Heart right ventricle (tissue), 16 donors: ENCODE measurements around the gene DNAH6. TPM values are rescaled to one million over a fixed set of nuclear protein-coding genes. Genes with fewer than 3 reads are reported as not detected.
A peak's percentile ranks its signal among the peaks of the same experiment; 100 is the strongest.

ENCODE experiments used
- ATAC-seq, 8 donors: fragments of 200-7000 bp; cut with Tn5 transposase; one replicate each; pipeline ENCODE4 v1.9.1; 2020; ENCODE audit warnings: mild to moderate bottlenecking in 8 of 8, moderate library complexity in 8 of 8, moderate number of reproducible peaks in 1 of 8
- DNase-seq, 2 donors: peaks; one replicate each; pipeline ENCODE4 v3.0.0-alpha.2; 2020
- H3K27ac ChIP-seq, 10 donors: fragments of 200-600 bp; sonication (generic) in 2 of 10; one replicate each; pipeline versions ENCODE4 v1.5.0 to v1.8.0; 2020 to 2022; ENCODE audit warnings: mild to moderate bottlenecking in 3 of 10
- H3K27me3 ChIP-seq, 7 donors: fragments of 200-600 bp; one replicate each; pipeline ENCODE4 v1.8.0; 2021 to 2022; ENCODE audit warnings: mild to moderate bottlenecking in 2 of 7
- H3K36me3 ChIP-seq, 9 donors: fragments of 200-600 bp; sonication (generic) in 1 of 9; one replicate each; pipeline versions ENCODE4 v1.5.0 to v1.8.0; 2020 to 2022; ENCODE audit warnings: mild to moderate bottlenecking in 2 of 9
- H3K4me1 ChIP-seq, 9 donors: fragments of 200-600 bp; sonication (generic) in 1 of 9; one replicate each; pipeline versions ENCODE4 v1.5.0 to v1.8.0; 2020 to 2022; ENCODE audit warnings: mild to moderate bottlenecking in 4 of 9
- H3K4me3 ChIP-seq, 10 donors: fragments of 200-600 bp; sonication (generic) in 2 of 10; one replicate each; pipeline versions ENCODE4 v1.5.0 to v1.8.0; 2020 to 2022; ENCODE audit warnings: mild to moderate bottlenecking in 7 of 10, moderate library complexity in 2 of 10
- H3K9me3 ChIP-seq, 11 donors: fragments of 200-600 bp in 10 of 11; sonication (generic) in 2 of 11; one replicate each; pipeline versions ENCODE4 v1.5.0 to v1.8.0; 2013 to 2022; ENCODE audit warnings: mild to moderate bottlenecking in 2 of 11, control low read depth in 1 of 11, moderate library complexity in 1 of 11
- WGBS, 2 donors: extraction: QIAGEN DNeasy Blood & Tissue Kit; methylation state at CpG; one replicate each; pipeline ENCODE4 v1.1.7; 2013; ENCODE audit warnings: inconsistent platforms in 1 of 2; 5-methylcytosine and 5-hydroxymethylcytosine counted together
- intact Hi-C, 10 donors: fragments of 100-400 bp; cut with DNase I; formaldehyde crosslinking; loops; one replicate each; pipeline versions ENCODE4 v1.11.1 to v1.14.2; 2022
- polyA plus RNA-seq, 2 donors: library from polyadenylated mRNA; stranded (reverse); fragments of 200-250 nt; gene quantifications; one replicate each; pipeline ENCODE4 v1.2.3, GENCODE V29; 2013
- total RNA-seq, 10 donors: library from RNA; stranded (reverse); fragmentation: NEBNext Ultra II Directional in 3 of 10; extraction: Animal tissue kit (Norgen Biotek cat#: 25700) in 3 of 10; gene quantifications; one replicate each; pipeline versions ENCODE4 v1.2.1 to v1.2.4, GENCODE V29; 2021 to 2023
- TF ChIP-seq, protein P1 (sequence below), 9 donors: fragments of 200-600 bp; sonication (generic) in 2 of 9; IDR thresholded peaks; one replicate each; pipeline versions ENCODE4 v1.5.0 to v1.8.0; 2021 to 2022; ENCODE audit warnings: antibody characterized with exemption in 9 of 9, mild to moderate bottlenecking in 5 of 9, moderate library complexity in 1 of 9
- donor health status: Arrhythmogenic right ventricular cardiomyopathy.
- donor health status: ischemic (EF 13 %, LVEDD 7.1; RV severe dilation, severe dysfunction).
- donor health status: healthy with polysubstance abuse.
- donor health status: DM: no; HTN: yes; CAD: no.
- donor health status: DM: no; HTN: no; CAD: no.
- donor health status: ischemic (EF 25% LVEDD 6.9; RV normal size, moderate dysfunction).
- donor health status: ischemic (EF 25% LVEDD 5.7; RV mildly dilated, moderate dysfunction).
- donor health status: healthy.
- donor health status: DM: yes; HTN: yes; CAD: no.
- donor health status: Ischemic cardiomyopathy.
- donor health status: ischemic (EF 35%, LVEDD 5.7; RV mildly dilated, moderate dysfunction).
- donor health status: nonischemic (EF 11% LVEDD 7.7; RV severe dilation, severe dysfunction).
- donor health status: DM: yes; HTN: yes; CAD: no.
- donor health status: PGD.
- donor health status: ischemic (EF 29% LVEDD 5.4; RV normal size, mild dysfunction).
- donor health status: nonischemic (EF 23%, LVEDD 6.1; RV moderate dilation, normal function).

DNAH6 gene
- total and polyA plus RNA-seq, 12 donors = 0.03 to 0.49 (median 0.23) TPM; not detected in 1

DNA sequence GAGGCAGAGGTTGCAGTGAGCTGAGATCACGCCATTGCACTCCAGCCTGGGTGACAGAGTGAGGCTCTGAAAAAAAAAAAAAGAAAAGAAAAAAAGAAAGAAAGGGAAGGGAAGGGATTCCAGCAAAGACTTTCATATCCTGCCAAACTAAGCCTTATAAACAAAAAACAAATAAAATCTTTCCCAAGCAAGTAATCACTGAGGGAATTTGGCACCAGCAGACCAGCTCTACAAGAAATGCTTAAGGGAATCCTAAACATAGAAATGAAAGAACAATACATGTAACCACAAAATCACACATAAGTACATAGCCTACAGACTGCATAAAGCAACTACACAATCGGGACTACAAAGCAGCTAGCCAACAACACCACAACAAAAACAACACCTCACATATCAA, 285.5 kb downstream of the DNAH6 start:
- ATAC-seq (no peak), DNase-seq (no peak)
- Histone ChIP-seq H3K4me3 (no peak overlapping the region), H3K9me3 (peaks cover 0 to 12% (median 0%) of the 10 kb centered on the region in 11 donors), H3K27me3 (no peaks in the 10 kb centered on the region), H3K36me3 (no peaks in the 10 kb centered on the region), H3K27ac (no peak overlapping the region), H3K4me1 (peaks cover 0 to 14% (median 0%) of the 10 kb centered on the region in 9 donors)
- TF ChIP-seq, protein P1, sequence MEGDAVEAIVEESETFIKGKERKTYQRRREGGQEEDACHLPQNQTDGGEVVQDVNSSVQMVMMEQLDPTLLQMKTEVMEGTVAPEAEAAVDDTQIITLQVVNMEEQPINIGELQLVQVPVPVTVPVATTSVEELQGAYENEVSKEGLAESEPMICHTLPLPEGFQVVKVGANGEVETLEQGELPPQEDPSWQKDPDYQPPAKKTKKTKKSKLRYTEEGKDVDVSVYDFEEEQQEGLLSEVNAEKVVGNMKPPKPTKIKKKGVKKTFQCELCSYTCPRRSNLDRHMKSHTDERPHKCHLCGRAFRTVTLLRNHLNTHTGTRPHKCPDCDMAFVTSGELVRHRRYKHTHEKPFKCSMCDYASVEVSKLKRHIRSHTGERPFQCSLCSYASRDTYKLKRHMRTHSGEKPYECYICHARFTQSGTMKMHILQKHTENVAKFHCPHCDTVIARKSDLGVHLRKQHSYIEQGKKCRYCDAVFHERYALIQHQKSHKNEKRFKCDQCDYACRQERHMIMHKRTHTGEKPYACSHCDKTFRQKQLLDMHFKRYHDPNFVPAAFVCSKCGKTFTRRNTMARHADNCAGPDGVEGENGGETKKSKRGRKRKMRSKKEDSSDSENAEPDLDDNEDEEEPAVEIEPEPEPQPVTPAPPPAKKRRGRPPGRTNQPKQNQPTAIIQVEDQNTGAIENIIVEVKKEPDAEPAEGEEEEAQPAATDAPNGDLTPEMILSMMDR (IDR thresholded peaks at IDR 0.05) = no peak
- WGBS, 2 donors = 76 to 92% methylated on average over 2 of the region's 2 CpGs
- intact Hi-C loops = no loop called here

DNA sequence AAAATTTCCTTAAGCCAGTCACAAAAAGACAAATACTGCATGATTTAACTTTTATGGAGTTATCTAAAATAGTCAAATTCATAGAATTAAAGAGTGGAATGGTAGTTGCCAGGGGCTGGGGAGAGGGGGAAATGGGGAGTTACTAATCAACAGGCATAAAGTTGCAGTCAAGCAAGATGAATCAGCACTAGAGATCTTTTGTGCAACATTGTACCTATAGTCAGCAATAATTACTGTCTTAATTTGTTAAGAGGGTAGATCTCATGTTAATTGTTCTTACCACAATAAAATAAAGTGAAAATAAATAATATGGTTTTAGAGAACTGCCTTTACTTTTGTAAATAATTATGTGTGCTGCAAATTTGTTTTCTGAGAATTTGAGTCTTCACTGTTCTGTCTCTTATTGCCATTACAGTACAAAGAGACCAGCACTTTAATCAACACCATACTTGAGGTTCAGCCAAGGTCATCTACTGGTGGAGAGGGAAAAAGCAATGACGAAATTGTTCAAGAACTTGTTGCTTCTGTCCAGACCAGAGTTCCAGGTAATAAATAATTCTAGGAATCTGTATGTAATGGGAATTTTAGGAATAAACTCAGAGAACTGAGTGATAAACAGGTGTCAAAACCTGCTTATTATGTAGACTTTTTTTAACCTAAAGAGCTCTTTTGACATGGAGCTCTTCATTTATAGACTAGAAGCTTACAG, 289.1 kb downstream of the DNAH6 start:
- ATAC-seq (no peak), DNase-seq (no peak)
- no peaks in the 10 kb centered on the region for H3K36me3 ChIP-seq
- peaks cover 0 to 12% (median 0%) of the 10 kb centered on the region in 11 donors for H3K9me3 ChIP-seq
- H3K4me1 ChIP-seq = peaks cover 0 to 17% (median 0%) of the 10 kb centered on the region in 9 donors
- H3K4me3 ChIP-seq = no peak overlapping the region
- TF ChIP-seq, protein P1 (IDR thresholded peaks at IDR 0.05) = no peak
- 58 to 60% methylated on average over 1 of the region's 1 CpG for WGBS, 2 donors
- H3K27me3 ChIP-seq = no peaks in the 10 kb centered on the region
- H3K27ac ChIP-seq = no peak overlapping the region
- intact Hi-C loops = no loop called here

DNA sequence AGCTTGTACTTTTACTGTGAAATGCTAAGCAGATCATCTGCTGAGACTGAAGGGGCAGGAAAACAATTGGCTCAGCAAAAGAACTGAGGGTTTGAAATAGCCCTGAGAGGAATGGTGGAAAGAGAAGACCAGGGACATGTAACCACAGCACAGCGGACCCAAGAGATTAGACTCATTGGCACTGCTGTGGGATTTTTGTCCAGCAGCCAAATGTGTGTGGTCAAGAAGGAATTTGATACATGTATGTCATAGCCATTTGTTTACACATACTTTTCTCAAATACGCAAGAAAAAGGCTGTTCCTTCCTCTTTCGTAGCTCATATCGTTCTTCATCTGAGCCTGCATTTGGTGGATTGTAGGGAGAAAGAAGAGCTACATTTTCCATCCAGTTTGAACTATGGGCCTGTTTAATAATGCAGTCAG, 290.8 kb downstream of the DNAH6 start:
- no peak for DNase-seq
- peak in 5 of 8 donors; percentile 25 to 71 (median 41) for ATAC-seq
- intact Hi-C loops = no loop called here
- TF ChIP-seq, protein P1 (IDR thresholded peaks at IDR 0.05) = no peak
- Histone ChIP-seq H3K27me3 (no peaks in the 10 kb centered on the region), H3K4me1 (peaks cover 0 to 17% (median 0%) of the 10 kb centered on the region in 9 donors), H3K36me3 (no peaks in the 10 kb centered on the region), H3K27ac (no peak overlapping the region), H3K9me3 (peaks cover 0 to 4% (median 0%) of the 10 kb centered on the region in 11 donors), H3K4me3 (no peak overlapping the region)
- 50 to 63% methylated on average over 4 of the region's 4 CpGs for WGBS, 2 donors

DNA sequence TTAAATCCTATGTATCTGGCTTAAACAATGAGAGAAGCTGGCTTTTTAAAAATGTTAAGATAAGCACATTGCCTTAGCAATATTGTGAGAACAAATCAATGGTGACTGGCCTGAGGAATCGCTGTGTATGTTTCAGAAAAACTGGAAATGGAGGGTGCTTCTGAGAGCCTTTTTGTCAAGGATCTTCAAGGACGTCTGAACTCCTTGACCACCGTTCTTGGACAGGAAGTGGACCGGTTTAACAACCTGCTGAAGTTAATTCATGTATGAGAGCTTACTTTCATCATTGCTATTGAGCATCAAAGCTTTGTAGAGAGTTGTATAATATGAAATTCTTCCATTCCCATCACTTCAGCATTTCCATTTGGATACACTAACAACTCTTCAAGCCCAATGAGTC, 292.0 kb downstream of the DNAH6 start:
- DNase-seq (no peak), ATAC-seq (no peak)
- WGBS, 2 donors = 74% methylated on average over 4 of the region's 4 CpGs
- Histone ChIP-seq H3K4me3 (no peak overlapping the region), H3K27ac (no peak overlapping the region), H3K4me1 (peaks cover 0 to 17% (median 0%) of the 10 kb centered on the region in 9 donors), H3K27me3 (no peaks in the 10 kb centered on the region), H3K9me3 (no peaks in the 10 kb centered on the region), H3K36me3 (no peaks in the 10 kb centered on the region)
- intact Hi-C loops = no loop called here
- TF ChIP-seq, protein P1 (IDR thresholded peaks at IDR 0.05) = no peak
